Panc1 (cell line): Measurements from ENCODE around the gene CRLF1. TPM values are rescaled to one million over a fixed set of nuclear protein-coding genes. Genes with fewer than 3 reads are reported as not detected.

Source experiments
- ATAC-seq: fragments of 200-7000 bp; cut with Tn5 transposase; 2 replicates; pipeline ENCODE4 v1.9.1; 2020; ENCODE audit warnings: mild to moderate bottlenecking, moderate library complexity
- BruUV-seq: library from RNA; stranded (reverse); fragments of 400-500 nt; replicated peaks from 2 replicates; lab custom pipeline; 2021; lab: Mats Ljungman, UMichigan
- CTCF ChIA-PET: fragments of 300-600 bp; sonication (Branson Sonifier 250); formaldehyde crosslinking; loops from one replicate; lab custom pipeline; 2022; ENCODE audit warnings: antibody characterized with exemption; lab: Charles Lee
- POLR2A ChIA-PET: fragments of 300-600 bp; sonication (Branson Sonifier 250); formaldehyde crosslinking; loops from one replicate; lab custom pipeline; 2022; ENCODE audit warnings: antibody characterized with exemption; lab: Charles Lee
- DNase-seq: peaks from one replicate; pipeline ENCODE4 v3.0.0-alpha.2; 2010; ENCODE audit warnings: low read depth, low spot score
- H3K27ac ChIP-seq: 2 replicates; pipeline ENCODE4 v1.5.1; 2011; ENCODE audit warnings: mild to moderate bottlenecking, low read length, inconsistent platforms
- H3K27me3 ChIP-seq: fragments of 200-500 bp; sonication (Bioruptor generic); 2 replicates; pipeline ENCODE4 v1.6.0; 2014; ENCODE audit warnings: low read length, inconsistent platforms; ENCODE audit not compliant: control insufficient read depth, insufficient read depth
- H3K36me3 ChIP-seq: fragments of 200-500 bp; sonication (Bioruptor generic); 2 replicates; pipeline ENCODE4 v1.5.1; 2014; ENCODE audit warnings: inconsistent platforms, mild to moderate bottlenecking, low read length, moderate library complexity; ENCODE audit not compliant: control insufficient read depth, insufficient read depth
- H3K4me1 ChIP-seq: 2 replicates; pipeline ENCODE4 v1.5.1; 2011; ENCODE audit warnings: inconsistent platforms, mild to moderate bottlenecking, low read length, moderate library complexity; ENCODE audit not compliant: control insufficient read depth, insufficient read depth
- H3K4me3 ChIP-seq, 2 experiments: 2 replicates each; pipeline ENCODE4 v1.5.1; 2011 to 2012; ENCODE audit warnings: low read depth in 2 of 2, low read length in 2 of 2, mild to moderate bottlenecking in 2 of 2, inconsistent platforms in 1 of 2, moderate library complexity in 1 of 2
- H3K9me3 ChIP-seq: fragments of 200-500 bp; sonication (Bioruptor generic); 2 replicates; pipeline ENCODE4 v1.5.1; 2014; ENCODE audit warnings: low read depth, mild to moderate bottlenecking, inconsistent platforms, low read length, moderate library complexity; ENCODE audit not compliant: control insufficient read depth, insufficient read depth
- CTCF ChIP-seq: fragments of 450-650 bp; IDR thresholded peaks from 2 replicates; pipeline ENCODE4 v1.5.1; 2017; ENCODE audit warnings: mild to moderate bottlenecking
- POLR2AphosphoS5 ChIP-seq: IDR thresholded peaks from 2 replicates; pipeline ENCODE4 v1.6.1; 2012; ENCODE audit warnings: mild to moderate bottlenecking, low read depth, low read length, moderate library complexity
- REST ChIP-seq, 2 experiments: IDR thresholded peaks; 2 replicates each; pipeline ENCODE4 v1.6.1; 2011 to 2012; ENCODE audit warnings: low read depth in 2 of 2, control low read depth in 1 of 2, low read length in 1 of 2, mild to moderate bottlenecking in 1 of 2, moderate library complexity in 1 of 2; ENCODE audit not compliant: insufficient read depth in 1 of 2
- SIN3A ChIP-seq: IDR thresholded peaks from 2 replicates; pipeline ENCODE4 v1.6.1; 2012; ENCODE audit warnings: low read depth, mild to moderate bottlenecking, low read length, moderate library complexity, borderline replicate concordance; ENCODE audit not compliant: insufficient read depth
- TCF7L2 ChIP-seq: IDR thresholded peaks from 2 replicates; pipeline ENCODE4 v1.6.1; 2011; ENCODE audit warnings: mild to moderate bottlenecking, low read depth, low read length, inconsistent platforms
- in situ Hi-C: cut with HindIII; loops from 2 replicates; pipeline ENCODE4 v1.10.0; 2016; ENCODE audit warnings: low sequenced_read_pairs, low pct_unique_long_range_greater_than_20kb
- intact Hi-C: fragments of 100-400 bp; cut with micrococcal nuclease; formaldehyde crosslinking; loops from one replicate; pipeline ENCODE4 v1.10.0; 2022; ENCODE audit not compliant: unreplicated experiment
- total RNA-seq: library from RNA; stranded (reverse); gene quantifications from one replicate; pipeline ENCODE4 v1.2.1, GENCODE V29; 2021; ENCODE audit not compliant: unreplicated experiment

Gene CRLF1
- total RNA-seq, 1 experiment from 2014 or later, result 3.5 TPM

- Histone ChIP-seq H3K36me3 (no peaks in the 10 kb centered on the region), H3K9me3 (no peaks in the 10 kb centered on the region), H3K4me3 (no peak overlapping the region), H3K27me3 (no peaks in the 10 kb centered on the region), H3K4me1 (no peaks in the 10 kb centered on the region), H3K27ac (no peak overlapping the region)
- no TSS peak for BruUV-seq
- in situ Hi-C loops, result no loop called here
- DNase-seq (no peak), ATAC-seq (0 out of 2 replicates have a peak, but pooled peaks have one; percentile 18)
- intact Hi-C loops, result no loop called here
- CTCF ChIA-PET, result no interaction called here
- POLR2A ChIA-PET, result no interaction called here
- TF ChIP-seq SIN3A, result no peak
- no peak for TF ChIP-seq POLR2AphosphoS5
- no peak for TF ChIP-seq REST (IDR thresholded peaks at IDR 0.05; ENCODE audit: insufficient read depth in 1 of 2, low read depth in 2 of 2, low read length in 1 of 2)
Measured at GRCh38 chr19:18651733-18652132, 45.1 kb upstream of the CRLF1 start.

- POLR2A ChIA-PET, result no interaction called here
- BruUV-seq, result no TSS peak
Measured at GRCh38 chr19:18651300-18651699, 44.7 kb upstream of the CRLF1 start.

More at GRCh38 chr19:18651300-18651699, 44.7 kb upstream of the CRLF1 start:
- intact Hi-C loops (no loop called here), in situ Hi-C loops (no loop called here)
- no peak overlapping the region for H3K4me3 ChIP-seq
- H3K9me3 ChIP-seq, result no peaks in the 10 kb centered on the region
- TF ChIP-seq TCF7L2, result no peak
- no peak for TF ChIP-seq REST (IDR thresholded peaks at IDR 0.05; ENCODE audit: insufficient read depth in 1 of 2, low read depth in 2 of 2, low read length in 1 of 2)
- TF ChIP-seq POLR2AphosphoS5, result no peak
- TF ChIP-seq CTCF, result no peak
- no peak for TF ChIP-seq SIN3A
- no peak for DNase-seq
- 0 out of 2 replicates have a peak, but pooled peaks have one; percentile 25 for ATAC-seq
- H3K36me3 ChIP-seq, result no peaks in the 10 kb centered on the region
- no peak overlapping the region for H3K27ac ChIP-seq
- CTCF ChIA-PET, result no interaction called here
- H3K4me1 ChIP-seq, result no peaks in the 10 kb centered on the region
- H3K27me3 ChIP-seq, result no peaks in the 10 kb centered on the region
